Measurements from ENCODE around the gene PRPF6. TPM values are rescaled to one million over a fixed set of nuclear protein-coding genes. Genes with fewer than 3 reads are reported as not detected.

Gene PRPF6
- total and polyA plus RNA-seq, 2 of the 13 experiments (the other 11 are each of a cell fraction or from before 2014, with no cell fraction given): 63.7 to 101 TPM

DNA sequence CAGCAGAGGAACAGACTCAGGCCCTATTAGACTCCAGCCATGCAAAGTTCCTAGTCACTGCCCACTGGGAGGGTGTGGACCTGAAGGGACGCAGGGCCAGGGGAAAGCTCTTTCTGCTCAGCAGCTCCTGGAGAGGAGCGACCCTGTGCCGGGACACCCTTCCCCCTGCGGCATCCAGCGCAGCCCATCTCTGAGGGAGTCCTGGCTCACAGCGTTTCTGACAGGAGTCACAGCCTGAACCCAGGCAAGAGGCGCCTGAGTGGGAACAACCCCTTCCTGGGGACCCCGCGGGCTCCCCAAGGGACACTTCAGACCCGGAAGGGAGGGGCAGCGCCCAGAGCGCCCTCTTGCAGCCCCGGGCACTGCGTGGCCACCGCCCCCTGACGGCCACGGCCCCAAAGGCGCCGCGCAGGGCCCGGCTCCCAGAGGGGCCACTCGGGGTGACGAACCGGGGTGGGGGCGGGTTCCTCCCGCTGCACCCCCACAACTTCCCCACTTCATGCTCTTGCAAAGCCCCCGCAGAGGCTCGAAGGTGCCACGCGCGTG is 25.6 kb upstream of the PRPF6 start (continued):
- 0 out of 2 replicates have a peak, but pooled peaks have one; percentile 85 for TF ChIP-seq ARID2 (CRISPR knock-in tag; IDR thresholded peaks at IDR 0.05; ENCODE audit: borderline replicate concordance)
- peak; percentile 97 for TF ChIP-seq ZNF850 (CRISPR knock-in tag; conservative IDR thresholded peaks at IDR 0.05)
- TF ChIP-seq ZNF350 (CRISPR knock-in tag; IDR thresholded peaks at IDR 0.05; ENCODE audit: borderline replicate concordance, low read depth): no peak
- TF ChIP-seq, protein P1, sequence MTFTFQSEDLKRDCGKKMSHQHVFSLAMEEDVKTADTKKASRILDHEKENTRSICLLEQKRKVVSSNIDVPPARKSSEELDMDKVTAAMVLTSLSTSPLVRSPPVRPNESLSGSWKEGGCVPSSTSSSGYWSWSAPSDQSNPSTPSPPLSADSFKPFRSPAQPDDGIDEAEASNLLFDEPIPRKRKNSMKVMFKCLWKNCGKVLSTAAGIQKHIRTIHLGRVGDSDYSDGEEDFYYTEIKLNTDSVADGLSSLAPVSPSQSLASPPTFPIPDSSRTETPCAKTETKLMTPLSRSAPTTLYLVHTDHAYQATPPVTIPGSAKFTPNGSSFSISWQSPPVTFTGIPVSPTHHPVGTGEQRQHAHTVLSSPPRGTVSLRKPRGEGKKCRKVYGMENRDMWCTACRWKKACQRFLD (CRISPR knock-in tag; IDR thresholded peaks at IDR 0.05; ENCODE audit: borderline replicate concordance): no peak
- no peak for TF ChIP-seq KLF12 (CRISPR knock-in tag; IDR thresholded peaks at IDR 0.05; ENCODE audit: borderline replicate concordance)
- TF ChIP-seq, protein P2, sequence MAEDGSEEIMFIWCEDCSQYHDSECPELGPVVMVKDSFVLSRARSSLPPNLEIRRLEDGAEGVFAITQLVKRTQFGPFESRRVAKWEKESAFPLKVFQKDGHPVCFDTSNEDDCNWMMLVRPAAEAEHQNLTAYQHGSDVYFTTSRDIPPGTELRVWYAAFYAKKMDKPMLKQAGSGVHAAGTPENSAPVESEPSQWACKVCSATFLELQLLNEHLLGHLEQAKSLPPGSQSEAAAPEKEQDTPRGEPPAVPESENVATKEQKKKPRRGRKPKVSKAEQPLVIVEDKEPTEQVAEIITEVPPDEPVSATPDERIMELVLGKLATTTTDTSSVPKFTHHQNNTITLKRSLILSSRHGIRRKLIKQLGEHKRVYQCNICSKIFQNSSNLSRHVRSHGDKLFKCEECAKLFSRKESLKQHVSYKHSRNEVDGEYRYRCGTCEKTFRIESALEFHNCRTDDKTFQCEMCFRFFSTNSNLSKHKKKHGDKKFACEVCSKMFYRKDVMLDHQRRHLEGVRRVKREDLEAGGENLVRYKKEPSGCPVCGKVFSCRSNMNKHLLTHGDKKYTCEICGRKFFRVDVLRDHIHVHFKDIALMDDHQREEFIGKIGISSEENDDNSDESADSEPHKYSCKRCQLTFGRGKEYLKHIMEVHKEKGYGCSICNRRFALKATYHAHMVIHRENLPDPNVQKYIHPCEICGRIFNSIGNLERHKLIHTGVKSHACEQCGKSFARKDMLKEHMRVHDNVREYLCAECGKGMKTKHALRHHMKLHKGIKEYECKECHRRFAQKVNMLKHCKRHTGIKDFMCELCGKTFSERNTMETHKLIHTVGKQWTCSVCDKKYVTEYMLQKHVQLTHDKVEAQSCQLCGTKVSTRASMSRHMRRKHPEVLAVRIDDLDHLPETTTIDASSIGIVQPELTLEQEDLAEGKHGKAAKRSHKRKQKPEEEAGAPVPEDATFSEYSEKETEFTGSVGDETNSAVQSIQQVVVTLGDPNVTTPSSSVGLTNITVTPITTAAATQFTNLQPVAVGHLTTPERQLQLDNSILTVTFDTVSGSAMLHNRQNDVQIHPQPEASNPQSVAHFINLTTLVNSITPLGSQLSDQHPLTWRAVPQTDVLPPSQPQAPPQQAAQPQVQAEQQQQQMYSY (CRISPR knock-in tag; IDR thresholded peaks at IDR 0.05): no peak
- no peak for TF ChIP-seq ZNF446 (CRISPR knock-in tag; IDR thresholded peaks at IDR 0.05)
- no peak for TF ChIP-seq KDM4B (CRISPR knock-in tag; IDR thresholded peaks at IDR 0.05)
- no peak; the same call in 1 of the 2 replicates for TF ChIP-seq ZNF660 (CRISPR knock-in tag; IDR thresholded peaks at IDR 0.05; ENCODE audit: borderline replicate concordance, low read depth)
- TF ChIP-seq ZNF24 (IDR thresholded peaks at IDR 0.05): no peak
- TF ChIP-seq PHB2 (IDR thresholded peaks at IDR 0.05; ENCODE audit: partially characterized antibody): no peak
- no peak; the same call in 1 of the 2 replicates for TF ChIP-seq FLYWCH1 (CRISPR knock-in tag; IDR thresholded peaks at IDR 0.05)
- TF ChIP-seq SRF (IDR thresholded peaks at IDR 0.05; ENCODE audit: low read depth, low read length): no peak
- no peak for TF ChIP-seq SP5 (CRISPR knock-in tag; IDR thresholded peaks at IDR 0.05; ENCODE audit: borderline replicate concordance, low read depth)
- TF ChIP-seq, protein P3, sequence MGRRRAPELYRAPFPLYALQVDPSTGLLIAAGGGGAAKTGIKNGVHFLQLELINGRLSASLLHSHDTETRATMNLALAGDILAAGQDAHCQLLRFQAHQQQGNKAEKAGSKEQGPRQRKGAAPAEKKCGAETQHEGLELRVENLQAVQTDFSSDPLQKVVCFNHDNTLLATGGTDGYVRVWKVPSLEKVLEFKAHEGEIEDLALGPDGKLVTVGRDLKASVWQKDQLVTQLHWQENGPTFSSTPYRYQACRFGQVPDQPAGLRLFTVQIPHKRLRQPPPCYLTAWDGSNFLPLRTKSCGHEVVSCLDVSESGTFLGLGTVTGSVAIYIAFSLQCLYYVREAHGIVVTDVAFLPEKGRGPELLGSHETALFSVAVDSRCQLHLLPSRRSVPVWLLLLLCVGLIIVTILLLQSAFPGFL (CRISPR knock-in tag; IDR thresholded peaks at IDR 0.05): no peak
- 0 out of 2 replicates have a peak, but pooled peaks have one; percentile 86 for TF ChIP-seq ZNF670 (CRISPR knock-in tag; IDR thresholded peaks at IDR 0.05; ENCODE audit: borderline replicate concordance)
- no peak; the same call in 1 of the 2 replicates for TF ChIP-seq KLF9 (CRISPR knock-in tag; IDR thresholded peaks at IDR 0.05; ENCODE audit: low read depth)
- TF ChIP-seq, protein P4, sequence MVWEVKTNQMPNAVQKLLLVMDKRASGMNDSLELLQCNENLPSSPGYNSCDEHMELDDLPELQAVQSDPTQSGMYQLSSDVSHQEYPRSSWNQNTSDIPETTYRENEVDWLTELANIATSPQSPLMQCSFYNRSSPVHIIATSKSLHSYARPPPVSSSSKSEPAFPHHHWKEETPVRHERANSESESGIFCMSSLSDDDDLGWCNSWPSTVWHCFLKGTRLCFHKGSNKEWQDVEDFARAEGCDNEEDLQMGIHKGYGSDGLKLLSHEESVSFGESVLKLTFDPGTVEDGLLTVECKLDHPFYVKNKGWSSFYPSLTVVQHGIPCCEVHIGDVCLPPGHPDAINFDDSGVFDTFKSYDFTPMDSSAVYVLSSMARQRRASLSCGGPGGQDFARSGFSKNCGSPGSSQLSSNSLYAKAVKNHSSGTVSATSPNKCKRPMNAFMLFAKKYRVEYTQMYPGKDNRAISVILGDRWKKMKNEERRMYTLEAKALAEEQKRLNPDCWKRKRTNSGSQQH (CRISPR knock-in tag; IDR thresholded peaks at IDR 0.05; ENCODE audit: low read depth): peak; percentile 64; the same call in 1 of the 2 replicates
- TF ChIP-seq GATAD1 (CRISPR knock-in tag; IDR thresholded peaks at IDR 0.05): no peak
- TF ChIP-seq, protein P5, sequence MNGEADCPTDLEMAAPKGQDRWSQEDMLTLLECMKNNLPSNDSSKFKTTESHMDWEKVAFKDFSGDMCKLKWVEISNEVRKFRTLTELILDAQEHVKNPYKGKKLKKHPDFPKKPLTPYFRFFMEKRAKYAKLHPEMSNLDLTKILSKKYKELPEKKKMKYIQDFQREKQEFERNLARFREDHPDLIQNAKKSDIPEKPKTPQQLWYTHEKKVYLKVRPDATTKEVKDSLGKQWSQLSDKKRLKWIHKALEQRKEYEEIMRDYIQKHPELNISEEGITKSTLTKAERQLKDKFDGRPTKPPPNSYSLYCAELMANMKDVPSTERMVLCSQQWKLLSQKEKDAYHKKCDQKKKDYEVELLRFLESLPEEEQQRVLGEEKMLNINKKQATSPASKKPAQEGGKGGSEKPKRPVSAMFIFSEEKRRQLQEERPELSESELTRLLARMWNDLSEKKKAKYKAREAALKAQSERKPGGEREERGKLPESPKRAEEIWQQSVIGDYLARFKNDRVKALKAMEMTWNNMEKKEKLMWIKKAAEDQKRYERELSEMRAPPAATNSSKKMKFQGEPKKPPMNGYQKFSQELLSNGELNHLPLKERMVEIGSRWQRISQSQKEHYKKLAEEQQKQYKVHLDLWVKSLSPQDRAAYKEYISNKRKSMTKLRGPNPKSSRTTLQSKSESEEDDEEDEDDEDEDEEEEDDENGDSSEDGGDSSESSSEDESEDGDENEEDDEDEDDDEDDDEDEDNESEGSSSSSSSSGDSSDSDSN (CRISPR knock-in tag; IDR thresholded peaks at IDR 0.05): no peak
- no peak for TF ChIP-seq GTF2F1 (IDR thresholded peaks at IDR 0.05; ENCODE audit: low read length)

Measured in HepG2 (cell line).